Left forelimb (tissue), 1 donor: ENCODE results near the gene RABGGTA.

Experiments used
- DNase-seq: peaks from one replicate; pipeline ENCODE4 v3.0.0-alpha.2; 2018; ENCODE audit warnings: low spot score

The RABGGTA gene

GRCh38 chr14:24304019-24304387 lies 32.6 kb upstream of the RABGGTA start:
- no peak for DNase-seq

GRCh38 chr14:24300326-24300980 lies 29.1 kb upstream of the RABGGTA start:
- no peak for DNase-seq

- DNase-seq: peak; percentile 96
Measured at GRCh38 chr14:24299255-24300191, 28.1 kb upstream of the RABGGTA start, which contains the start of the genes DHRS1 and NOP9. Gene DHRS1, minus strand, starts transcription at chr14:24299780. Its CDS starts 674 bp downstream, at chr14:24299106. Gene NOP9, plus strand, starts transcription at chr14:24299850. Its CDS starts 105 bp downstream, at chr14:24299955.

GRCh38 chr14:24298892-24299254 lies 27.5 kb upstream of the RABGGTA start:
- no peak for DNase-seq

GRCh38 chr14:24297190-24297964 lies 26.0 kb upstream of the RABGGTA start:
- DNase-seq: no peak

- no peak for DNase-seq
Measured at GRCh38 chr14:24296341-24297157, 25.2 kb upstream of the RABGGTA start.

- DNase-seq: no peak
Measured at GRCh38 chr14:24293525-24293924, 22.1 kb upstream of the RABGGTA start.

- DNase-seq: no peak
Measured at GRCh38 chr14:24292118-24292807, 20.9 kb upstream of the RABGGTA start.

GRCh38 chr14:24291446-24292117 lies 20.2 kb upstream of the RABGGTA start:
- no peak for DNase-seq

GRCh38 chr14:24290746-24291145 lies 19.3 kb upstream of the RABGGTA start:
- DNase-seq: no peak

GRCh38 chr14:24289649-24290280 lies 18.4 kb upstream of the RABGGTA start:
- DNase-seq: no peak

GRCh38 chr14:24286996-24287395 lies 15.6 kb upstream of the RABGGTA start:
- no peak for DNase-seq

GRCh38 chr14:24285351-24285750 lies 14.0 kb upstream of the RABGGTA start:
- DNase-seq: no peak

GRCh38 chr14:24284501-24285035 lies 13.2 kb upstream of the RABGGTA start:
- DNase-seq: no peak

- DNase-seq: no peak
Measured at GRCh38 chr14:24283796-24284460, 12.5 kb upstream of the RABGGTA start.

GRCh38 chr14:24282736-24283135 lies 11.3 kb upstream of the RABGGTA start:
- DNase-seq: no peak

GRCh38 chr14:24281636-24282035 lies 10.2 kb upstream of the RABGGTA start:
- DNase-seq: no peak

- no peak for DNase-seq
Measured at GRCh38 chr14:24280797-24281460, 9.5 kb upstream of the RABGGTA start.
